Stimulated activated CD4-positive, alpha-beta T cell treated with anti-CD3 and anti-CD28 coated beads, Interleukin-4, amount 100 ng/mL, for 24 hours (primary cell): ENCODE data around the gene GJB5.
"Not testable (repeated sequence)": the region's sequence is repeated elsewhere in the genome, so short reads cannot be mapped to it uniquely, and the experiment has no call there.

Experiments used
- DNase-seq: peaks from one replicate; pipeline ENCODE4 v3.0.0-alpha.2; 2020

Gene GJB5

DNA sequence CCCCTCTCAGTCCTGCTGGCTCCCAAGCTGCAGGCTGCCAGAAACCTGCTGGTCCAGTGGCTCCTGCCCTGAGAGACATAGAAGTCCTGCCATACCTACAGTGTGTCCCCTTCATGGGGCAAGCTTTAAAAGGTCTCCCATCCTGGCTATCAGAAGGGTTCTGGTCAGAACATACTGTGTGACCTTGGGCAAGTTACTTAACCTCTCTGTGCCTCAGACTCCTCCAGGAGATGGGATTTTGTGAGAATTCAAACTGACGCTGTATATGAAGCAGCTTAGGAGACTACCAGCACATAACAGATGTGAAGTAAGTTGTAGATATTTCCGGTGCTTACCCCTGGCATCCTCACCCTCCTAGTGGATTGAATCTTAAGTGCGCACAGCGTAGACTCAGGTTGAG is 8.7 kb upstream of the GJB5 start:
- DNase-seq = no peak

- no peak for DNase-seq
Measured at GRCh38 chr1:34746785-34747637, 7.8 kb upstream of the GJB5 start.

GRCh38 chr1:34747638-34747941 is 7.3 kb upstream of the GJB5 start:
- DNase-seq = no peak

- no peak for DNase-seq
Measured at GRCh38 chr1:34749992-34750391, 4.9 kb upstream of the GJB5 start.

GRCh38 chr1:34750610-34751009 is 4.2 kb upstream of the GJB5 start:
- DNase-seq = no peak

GRCh38 chr1:34753163-34753562 is 1.7 kb upstream of the GJB5 start:
- no peak for DNase-seq

DNA sequence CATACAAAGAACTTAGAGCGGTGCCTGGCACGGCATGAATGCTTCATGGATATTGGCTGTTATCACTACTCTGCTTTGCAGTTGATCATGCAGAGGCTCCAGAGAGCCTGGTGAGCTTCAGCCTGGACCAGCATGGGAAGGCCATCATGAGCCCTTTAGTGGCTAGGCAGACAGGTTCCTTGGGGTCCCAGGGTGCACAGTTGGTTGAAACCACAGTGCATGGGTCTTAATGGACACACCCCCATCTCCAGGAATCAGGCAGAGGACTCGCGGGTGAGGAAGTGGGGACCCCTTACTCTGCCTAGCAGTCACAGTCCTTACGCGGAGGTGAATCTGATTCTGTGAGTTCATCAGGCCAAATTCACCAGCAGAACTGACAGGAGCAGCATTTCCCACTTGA is 1.1 kb downstream of the GJB5 start:
- DNase-seq = no peak

DNA sequence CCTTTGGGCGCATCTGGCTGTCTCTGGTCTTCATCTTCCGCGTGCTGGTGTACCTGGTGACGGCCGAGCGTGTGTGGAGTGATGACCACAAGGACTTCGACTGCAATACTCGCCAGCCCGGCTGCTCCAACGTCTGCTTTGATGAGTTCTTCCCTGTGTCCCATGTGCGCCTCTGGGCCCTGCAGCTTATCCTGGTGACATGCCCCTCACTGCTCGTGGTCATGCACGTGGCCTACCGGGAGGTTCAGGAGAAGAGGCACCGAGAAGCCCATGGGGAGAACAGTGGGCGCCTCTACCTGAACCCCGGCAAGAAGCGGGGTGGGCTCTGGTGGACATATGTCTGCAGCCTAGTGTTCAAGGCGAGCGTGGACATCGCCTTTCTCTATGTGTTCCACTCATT is 2.5 kb downstream of the GJB5 start:
- no peak for DNase-seq

DNA sequence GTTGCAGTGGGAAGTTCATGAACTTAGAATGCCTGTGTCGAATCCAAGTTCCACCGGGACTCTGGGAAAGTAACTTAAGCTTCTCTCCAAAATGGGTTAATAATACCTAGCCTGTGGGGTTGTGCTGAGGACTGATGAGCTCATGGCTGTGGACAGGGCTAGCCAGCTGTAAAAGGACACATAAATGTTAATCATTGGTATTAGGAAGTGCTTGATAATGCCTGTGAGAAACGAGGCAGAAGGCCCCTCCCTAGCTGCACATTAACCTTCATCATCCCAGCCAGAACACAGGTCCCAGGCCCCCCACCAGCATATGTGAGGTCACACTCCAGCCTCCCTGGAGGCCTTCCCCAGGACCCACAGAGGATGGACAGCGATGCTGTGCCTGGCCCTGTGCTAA is 3.9 kb downstream of the GJB5 start:
- DNase-seq = no peak

DNA sequence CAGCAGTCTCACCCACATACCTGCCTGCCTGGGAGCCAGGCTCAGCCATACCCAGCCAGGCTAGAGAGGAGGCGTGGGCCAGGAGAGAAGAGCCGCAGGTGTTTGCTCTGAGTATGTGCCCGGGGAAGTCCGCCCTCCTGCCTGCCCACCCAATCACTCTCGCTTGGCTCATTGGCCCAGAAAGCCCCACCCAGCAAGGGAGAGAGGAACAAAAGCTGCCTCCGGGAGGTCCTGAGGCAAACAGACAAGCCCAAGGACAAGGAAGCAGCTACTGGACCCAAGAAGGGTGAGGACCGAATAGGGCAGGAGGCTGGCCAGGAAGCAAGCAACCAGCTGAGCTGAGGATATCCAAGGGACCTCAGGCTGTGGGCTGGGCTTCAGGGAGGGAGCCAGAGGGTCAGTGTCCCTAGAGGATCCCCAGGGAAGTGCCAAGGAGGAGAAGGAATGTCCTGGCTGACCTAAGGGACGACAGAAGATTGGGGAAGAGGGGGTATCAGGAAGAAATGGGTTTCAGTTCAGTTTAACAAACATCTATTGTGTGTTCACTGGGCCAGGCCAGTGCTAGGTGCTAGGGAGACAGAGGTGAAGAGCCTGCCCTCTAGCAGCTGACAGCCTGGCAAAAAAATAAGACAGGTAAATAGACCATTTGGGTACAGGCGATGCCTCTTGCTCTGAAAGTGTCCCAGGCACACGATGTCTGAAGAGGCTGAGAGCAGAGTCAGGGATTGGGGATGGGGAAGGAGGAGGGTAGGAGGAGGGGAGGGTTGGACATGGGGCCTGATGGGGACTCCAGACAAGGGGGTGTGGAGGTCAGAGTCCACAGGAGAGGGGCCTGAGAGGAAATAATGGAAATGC is 4.9 kb downstream of the GJB5 start, which contains the start of gene GJB4:
GJB4 (plus strand) TSS at position 238 of the 855 bp plus-strand sequence. CDS start 1,515 bp downstream, outside the sequence.
- no peak for DNase-seq

DNA sequence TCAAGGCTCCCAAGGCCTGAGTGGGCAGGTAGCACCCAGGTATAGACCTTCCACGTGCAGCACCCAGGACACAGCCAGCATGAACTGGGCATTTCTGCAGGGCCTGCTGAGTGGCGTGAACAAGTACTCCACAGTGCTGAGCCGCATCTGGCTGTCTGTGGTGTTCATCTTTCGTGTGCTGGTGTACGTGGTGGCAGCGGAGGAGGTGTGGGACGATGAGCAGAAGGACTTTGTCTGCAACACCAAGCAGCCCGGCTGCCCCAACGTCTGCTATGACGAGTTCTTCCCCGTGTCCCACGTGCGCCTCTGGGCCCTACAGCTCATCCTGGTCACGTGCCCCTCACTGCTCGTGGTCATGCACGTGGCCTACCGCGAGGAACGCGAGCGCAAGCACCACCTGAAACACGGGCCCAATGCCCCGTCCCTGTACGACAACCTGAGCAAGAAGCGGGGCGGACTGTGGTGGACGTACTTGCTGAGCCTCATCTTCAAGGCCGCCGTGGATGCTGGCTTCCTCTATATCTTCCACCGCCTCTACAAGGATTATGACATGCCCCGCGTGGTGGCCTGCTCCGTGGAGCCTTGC is 6.4 kb downstream of the GJB5 start:
- no peak for DNase-seq

GRCh38 chr1:34761776-34762307 is 7.0 kb downstream of the GJB5 start:
- no peak for DNase-seq

- no peak for DNase-seq
Measured at GRCh38 chr1:34762474-34763141, 7.8 kb downstream of the GJB5 start.

GRCh38 chr1:34763142-34763781 is 8.4 kb downstream of the GJB5 start:
- no peak for DNase-seq

DNA sequence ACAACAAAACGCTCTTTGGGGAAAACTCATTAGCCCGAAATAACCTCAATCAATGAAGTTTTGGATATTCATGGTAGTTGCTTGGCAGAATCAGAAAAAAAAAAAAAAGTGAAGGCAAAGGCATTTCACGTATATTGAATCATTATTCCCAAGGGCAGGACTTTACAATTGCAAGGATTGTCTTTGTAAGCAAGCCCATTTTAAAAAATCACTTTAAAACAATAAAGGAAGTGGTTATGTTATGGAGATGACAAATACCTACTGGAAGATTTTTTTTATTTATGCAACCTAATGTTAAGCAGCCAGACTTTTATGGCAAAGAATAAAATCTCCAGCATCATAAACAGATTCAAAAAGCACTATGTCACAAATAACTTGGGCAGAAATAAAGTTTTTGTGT is 14.0 kb downstream of the GJB5 start:
- DNase-seq = no peak

DNA sequence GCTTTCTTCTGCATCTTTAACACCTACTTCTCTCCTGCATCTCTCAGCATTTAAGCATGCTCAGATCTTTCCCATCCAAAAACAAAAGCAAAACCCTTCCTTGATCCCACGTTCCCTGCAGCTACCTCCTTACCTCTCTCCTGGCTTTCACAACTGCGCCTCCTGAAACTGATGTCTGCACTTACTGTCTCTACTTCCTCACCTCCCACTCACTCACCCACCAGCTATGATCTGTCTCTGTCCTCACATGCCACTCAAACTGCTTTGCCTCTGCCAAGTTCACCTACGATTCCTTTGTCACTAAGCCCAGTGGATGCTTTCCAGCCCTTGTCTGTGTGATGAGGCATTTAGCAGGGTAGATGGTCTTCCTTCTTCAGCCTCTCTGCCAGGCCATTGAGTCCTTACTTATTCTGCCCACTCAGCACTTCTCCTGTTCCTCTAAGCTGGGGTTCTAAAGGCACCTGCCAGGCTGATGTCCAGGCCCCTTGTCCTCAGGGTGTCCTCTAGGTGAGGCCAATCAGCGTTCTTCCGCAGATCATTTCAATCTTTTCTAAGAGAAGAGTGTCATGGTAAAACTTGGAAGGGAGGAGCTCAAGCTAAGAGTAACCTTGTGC is 16.2 kb downstream of the GJB5 start:
- DNase-seq = no peak

DNA sequence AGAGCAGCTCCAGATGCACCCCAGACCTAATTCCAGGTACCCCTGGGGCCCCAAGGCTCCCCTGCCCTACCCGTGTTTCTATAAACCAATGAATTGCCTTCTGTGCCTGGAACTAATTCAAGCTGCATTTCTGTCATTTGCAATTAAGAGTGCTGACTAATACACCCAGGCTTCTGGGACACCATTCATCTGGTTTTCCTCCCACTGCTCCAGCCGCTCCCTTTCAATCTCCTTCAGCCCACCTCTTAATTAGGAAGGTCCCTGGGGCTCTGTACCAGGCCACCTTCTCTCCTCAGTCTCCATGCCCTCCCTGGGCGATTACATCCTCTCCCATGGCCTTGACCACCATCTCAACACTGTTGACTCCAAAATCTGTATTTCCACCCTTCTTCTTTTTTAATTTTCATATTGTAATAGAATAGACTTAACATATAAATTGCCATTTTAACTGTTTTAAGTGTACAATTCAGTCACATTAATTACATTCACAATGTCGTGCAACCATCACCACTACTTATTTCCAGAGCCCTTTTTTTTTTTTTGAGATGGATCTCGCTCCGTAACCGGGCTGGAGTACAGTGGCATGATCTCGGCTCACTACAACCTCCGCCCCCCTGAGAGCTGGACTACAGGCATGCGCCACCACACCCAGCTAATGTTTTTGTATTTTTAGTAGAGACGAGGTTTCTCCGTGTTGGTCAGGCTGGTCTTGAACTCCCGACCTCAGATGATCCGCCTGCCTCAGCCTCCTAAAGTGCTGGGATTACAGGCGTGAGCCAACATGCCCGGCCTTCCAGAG is 16.9 kb downstream of the GJB5 start:
- no peak for DNase-seq

DNA sequence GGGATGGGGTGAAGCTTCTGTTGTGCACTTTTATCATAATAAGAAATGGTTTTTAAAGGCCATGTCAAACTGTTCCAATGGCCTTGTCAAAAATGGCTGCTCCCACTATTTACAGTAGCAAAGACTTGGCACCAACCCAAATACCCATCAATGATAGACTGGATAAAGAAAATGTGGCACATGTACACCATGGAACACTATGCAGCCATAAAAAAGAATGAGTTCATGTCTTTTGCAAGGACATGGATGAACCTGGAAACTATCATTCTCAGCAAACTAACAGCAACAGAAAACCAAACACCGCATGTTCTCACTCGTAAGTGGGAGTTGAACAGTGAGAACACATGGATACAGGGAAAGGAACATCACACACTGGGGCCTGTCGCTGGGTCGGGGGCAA is 18.3 kb downstream of the GJB5 start:
- not testable (repeated sequence) for DNase-seq

DNA sequence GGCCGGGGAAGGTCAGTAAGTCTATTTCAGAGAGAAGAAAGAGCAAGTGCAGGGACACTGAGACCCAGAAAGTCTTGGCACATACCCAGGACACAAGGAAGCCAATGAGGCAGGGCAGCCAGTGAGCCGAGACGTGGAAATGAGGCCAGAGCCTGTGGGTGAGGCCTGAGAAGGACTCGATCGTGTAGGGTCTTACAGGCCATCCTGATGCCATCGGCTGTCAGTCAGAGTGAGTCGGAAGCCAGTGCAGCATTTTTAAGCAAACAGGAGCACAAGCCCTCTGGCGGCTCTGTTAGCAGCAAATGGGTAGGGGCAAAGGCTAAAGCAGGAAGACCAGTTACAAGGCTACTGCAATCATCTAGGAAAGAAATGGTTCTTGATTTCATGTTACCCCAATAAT is 20.1 kb downstream of the GJB5 start:
- DNase-seq = no peak

DNA sequence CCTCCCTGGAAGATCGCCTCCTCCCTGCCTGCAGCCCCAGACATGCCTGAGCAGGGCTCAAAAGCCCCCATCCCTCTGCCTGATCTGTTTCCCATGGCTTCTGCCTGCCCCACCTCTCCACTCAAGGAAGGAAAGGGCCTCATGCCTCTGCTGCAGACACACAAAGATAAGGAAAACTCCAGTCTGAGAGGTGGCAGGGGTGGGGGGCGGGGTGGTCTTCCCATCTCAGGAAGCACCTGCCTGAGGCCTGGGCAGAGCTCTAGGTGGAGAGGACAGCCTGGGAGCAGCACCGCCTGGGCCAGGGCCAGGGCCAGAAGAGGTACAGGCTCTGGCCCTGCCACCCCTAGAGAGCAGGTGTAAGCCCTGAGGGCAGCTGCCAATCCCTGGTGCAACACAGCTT is 22.1 kb downstream of the GJB5 start:
- DNase-seq = no peak
